GM21515 (cell line): ENCODE data around the gene FAM171A2.
"Not testable (repeated sequence)": the region's sequence is repeated elsewhere in the genome, so short reads cannot be mapped to it uniquely, and the experiment has no call there.

Source experiments
- ATAC-seq: cut with Tn5 transposase; IDR thresholded peaks from one replicate; pipeline ENCODE4 v1.9.1; 2021; ENCODE audit not compliant: unreplicated experiment

The FAM171A2 gene

GRCh38 chr17:44363613-44364159 lies at the start of gene FAM171A2:
FAM171A2 (minus strand) TSS chr17:44363853; CDS start chr17:44363714, 139 bp downstream.
- ATAC-seq = no peak

- no peak for ATAC-seq
Observed at GRCh38 chr17:44409309-44410028, 45.8 kb upstream of the FAM171A2 start.

- ATAC-seq = no peak
Observed at GRCh38 chr17:44408786-44409185, 45.1 kb upstream of the FAM171A2 start.

- peak; percentile 62 for ATAC-seq
Observed at GRCh38 chr17:44402564-44403172, 39.0 kb upstream of the FAM171A2 start.

GRCh38 chr17:44400226-44400847 lies 36.7 kb upstream of the FAM171A2 start:
- ATAC-seq = no peak

GRCh38 chr17:44398692-44399691 lies 35.3 kb upstream of the FAM171A2 start:
- ATAC-seq = no peak

GRCh38 chr17:44397479-44398440 lies 34.1 kb upstream of the FAM171A2 start:
- ATAC-seq = no peak

GRCh38 chr17:44396946-44397345 lies 33.3 kb upstream of the FAM171A2 start:
- no peak for ATAC-seq

GRCh38 chr17:44394833-44395232 lies 31.2 kb upstream of the FAM171A2 start:
- no peak for ATAC-seq

- not testable (repeated sequence) for ATAC-seq
Observed at GRCh38 chr17:44394112-44394511, 30.5 kb upstream of the FAM171A2 start.

GRCh38 chr17:44390250-44390870 lies 26.7 kb upstream of the FAM171A2 start:
- no peak for ATAC-seq

- ATAC-seq = no peak
Observed at GRCh38 chr17:44389723-44390202, 26.1 kb upstream of the FAM171A2 start.

GRCh38 chr17:44389281-44389680 lies 25.6 kb upstream of the FAM171A2 start, which contains the start of gene ITGA2B:
ITGA2B (minus strand) TSS chr17:44389649; CDS start chr17:44389473, 176 bp downstream.
- ATAC-seq = no peak

- ATAC-seq = no peak
Observed at GRCh38 chr17:44387804-44388203, 24.2 kb upstream of the FAM171A2 start.

- no peak for ATAC-seq
Observed at GRCh38 chr17:44386182-44386525, 22.5 kb upstream of the FAM171A2 start.

GRCh38 chr17:44385287-44386181 lies 21.9 kb upstream of the FAM171A2 start:
- no peak for ATAC-seq

GRCh38 chr17:44384823-44385286 lies 21.2 kb upstream of the FAM171A2 start:
- ATAC-seq = no peak
